Thyroid gland (tissue), 4 donors: ENCODE measurements around the gene HAP1. TPM values are rescaled to one million over a fixed set of nuclear protein-coding genes. Genes with fewer than 3 reads are reported as not detected.

Source experiments
- DNase-seq, 2 donors: peaks; one replicate each; pipeline ENCODE4 v3.0.0-alpha.2; 2019
- H3K27ac ChIP-seq, 3 donors: fragments of 200-600 bp; sonication (generic); 1 replicate in 2 of 3; 2 replicates in 1 of 3; pipeline ENCODE4 v1.5.1; 2016 to 2019; ENCODE audit warnings: mild to moderate bottlenecking in 1 of 3, moderate library complexity in 1 of 3
- H3K27me3 ChIP-seq: fragments of 200-600 bp; sonication (generic); one replicate; pipeline ENCODE4 v1.5.1; 2019
- H3K36me3 ChIP-seq, 2 donors: fragments of 200-600 bp; sonication (generic); one replicate each; pipeline ENCODE4 v1.5.1; 2016 to 2019
- H3K4me1 ChIP-seq, 2 donors: fragments of 200-600 bp; sonication (generic); one replicate each; pipeline ENCODE4 v1.5.1; 2017 to 2019
- H3K4me3 ChIP-seq, 3 donors: fragments of 200-600 bp; sonication (generic); replicated peaks in 1 of 3; 1 replicate in 2 of 3; 2 replicates in 1 of 3; pipeline ENCODE4 v1.5.1; 2016; ENCODE audit warnings: mild to moderate bottlenecking in 1 of 3
- H3K9me3 ChIP-seq: fragments of 200-600 bp; sonication (generic); one replicate; pipeline ENCODE4 v1.5.1; 2017
- POLR2A ChIP-seq, 2 donors: fragments of 450-650 bp; IDR thresholded peaks; one replicate each; pipeline ENCODE4 v1.6.1; 2017; ENCODE audit warnings: antibody characterized with exemption in 2 of 2, mild to moderate bottlenecking in 2 of 2, moderate library complexity in 1 of 2
- WGBS, 2 donors: methylation state at CpG; one replicate each; pipeline ENCODE4 v1.1.5; 2017; 5-methylcytosine and 5-hydroxymethylcytosine counted together
- intact Hi-C: fragments of 100-400 bp; cut with DNase I; formaldehyde crosslinking; loops from one replicate; pipeline ENCODE4 v1.15.1; 2023
- total RNA-seq, 4 donors: library from RNA; depleted of rRNA; stranded (reverse); fragments of >200 nt; gene quantifications; one replicate each; pipeline ENCODE4 v1.2.3, GENCODE V29; 2016
- TF ChIP-seq, protein P1 (sequence below), 6 experiments: fragments of 200-600 bp in 3 of 6; fragments of 450-650 bp in 3 of 6; sonication (generic) in 3 of 6; IDR thresholded peaks; one replicate each; pipeline ENCODE4 v1.5.1; 2016 to 2019; ENCODE audit warnings: antibody characterized with exemption in 6 of 6, mild to moderate bottlenecking in 2 of 6, inconsistent platforms in 1 of 6, moderate library complexity in 1 of 6

The HAP1 gene
- total RNA-seq, 4 donors from 2014 or later, result 0.94 to 12.7 (median 1.9) TPM

DNA sequence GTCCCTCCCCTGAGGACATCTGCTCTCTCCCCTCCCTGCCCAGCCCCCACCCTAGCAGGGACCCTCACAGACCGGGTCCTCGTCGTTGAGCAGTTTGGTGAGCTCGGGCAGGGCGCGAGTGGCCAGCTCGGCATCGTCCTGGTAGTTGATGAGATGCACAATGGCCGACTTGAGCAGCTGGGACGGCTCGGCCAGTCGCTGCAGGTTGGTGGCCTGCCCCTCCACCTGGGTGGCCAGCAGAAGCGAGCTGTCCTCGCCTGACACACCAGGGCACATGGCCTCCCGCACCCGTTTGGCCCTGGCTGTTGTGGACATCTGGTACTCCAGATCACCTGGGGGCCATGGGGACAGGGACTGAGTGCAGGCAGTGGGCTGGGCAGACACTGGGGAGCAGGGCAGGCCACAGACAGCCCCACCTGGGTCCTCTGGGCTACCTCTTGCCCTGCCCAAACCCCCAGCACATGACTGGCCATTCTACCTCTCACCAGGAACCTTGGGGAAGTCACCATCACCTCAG is 35.0 kb upstream of the HAP1 start:
- Histone ChIP-seq H3K27ac (no peak overlapping the region), H3K9me3 (no peaks in the 10 kb centered on the region), H3K27me3 (no peaks in the 10 kb centered on the region), H3K36me3 (peaks cover 65 to 72% of the 10 kb centered on the region in 2 donors), H3K4me1 (peaks cover 27 to 29% of the 10 kb centered on the region in 2 donors), H3K4me3 (no peak overlapping the region)
- 87 to 93% methylated on average over 3 to 13 of the region's 16 CpGs for WGBS, 2 donors
- intact Hi-C loops, result no loop called here
- no peak for TF ChIP-seq POLR2A (IDR thresholded peaks at IDR 0.05)
- TF ChIP-seq, protein P1, sequence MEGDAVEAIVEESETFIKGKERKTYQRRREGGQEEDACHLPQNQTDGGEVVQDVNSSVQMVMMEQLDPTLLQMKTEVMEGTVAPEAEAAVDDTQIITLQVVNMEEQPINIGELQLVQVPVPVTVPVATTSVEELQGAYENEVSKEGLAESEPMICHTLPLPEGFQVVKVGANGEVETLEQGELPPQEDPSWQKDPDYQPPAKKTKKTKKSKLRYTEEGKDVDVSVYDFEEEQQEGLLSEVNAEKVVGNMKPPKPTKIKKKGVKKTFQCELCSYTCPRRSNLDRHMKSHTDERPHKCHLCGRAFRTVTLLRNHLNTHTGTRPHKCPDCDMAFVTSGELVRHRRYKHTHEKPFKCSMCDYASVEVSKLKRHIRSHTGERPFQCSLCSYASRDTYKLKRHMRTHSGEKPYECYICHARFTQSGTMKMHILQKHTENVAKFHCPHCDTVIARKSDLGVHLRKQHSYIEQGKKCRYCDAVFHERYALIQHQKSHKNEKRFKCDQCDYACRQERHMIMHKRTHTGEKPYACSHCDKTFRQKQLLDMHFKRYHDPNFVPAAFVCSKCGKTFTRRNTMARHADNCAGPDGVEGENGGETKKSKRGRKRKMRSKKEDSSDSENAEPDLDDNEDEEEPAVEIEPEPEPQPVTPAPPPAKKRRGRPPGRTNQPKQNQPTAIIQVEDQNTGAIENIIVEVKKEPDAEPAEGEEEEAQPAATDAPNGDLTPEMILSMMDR (IDR thresholded peaks at IDR 0.05), result no peak
- DNase-seq, result no peak

DNA sequence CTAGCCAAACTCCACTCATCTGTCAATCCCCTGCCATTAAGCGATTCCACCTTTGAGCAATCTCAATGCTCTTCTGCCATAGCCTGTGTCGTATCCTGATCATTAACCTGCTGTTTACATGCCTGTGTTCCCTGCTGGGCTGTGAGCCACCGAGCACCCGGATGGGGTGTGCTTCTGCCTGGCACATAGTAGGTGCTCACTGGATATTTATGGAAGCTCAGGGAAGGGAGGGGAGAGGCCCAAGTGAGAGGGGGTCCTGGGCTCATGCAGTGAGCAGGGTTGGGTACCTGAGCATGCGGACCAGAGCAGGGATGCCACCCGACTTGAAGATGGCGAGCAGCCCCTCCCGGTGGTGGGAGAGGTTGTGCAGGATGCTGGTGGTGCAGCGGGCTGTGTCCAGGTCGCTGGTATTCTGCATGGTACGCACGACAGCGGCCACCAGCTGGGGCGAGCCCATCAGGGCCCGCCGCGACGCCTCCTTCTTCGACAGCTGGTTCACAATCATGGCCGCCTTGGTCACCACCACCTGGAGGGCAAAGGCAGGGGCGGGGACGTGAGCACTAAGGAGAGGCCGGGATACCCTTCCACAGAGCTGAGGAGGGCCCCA is 34.3 kb upstream of the HAP1 start:
- Histone ChIP-seq H3K9me3 (no peaks in the 10 kb centered on the region), H3K4me3 (no peak overlapping the region), H3K27me3 (no peaks in the 10 kb centered on the region), H3K27ac (no peak overlapping the region), H3K36me3 (peaks cover 71 to 74% of the 10 kb centered on the region in 2 donors), H3K4me1 (peaks cover 21 to 23% of the 10 kb centered on the region in 2 donors)
- no peak for DNase-seq
- intact Hi-C loops, result no loop called here
- TF ChIP-seq, protein P1 (IDR thresholded peaks at IDR 0.05), result no peak
- no peak for TF ChIP-seq POLR2A (IDR thresholded peaks at IDR 0.05)
- 93 to 99% methylated on average over 10 to 23 of the region's 23 CpGs for WGBS, 2 donors

DNA sequence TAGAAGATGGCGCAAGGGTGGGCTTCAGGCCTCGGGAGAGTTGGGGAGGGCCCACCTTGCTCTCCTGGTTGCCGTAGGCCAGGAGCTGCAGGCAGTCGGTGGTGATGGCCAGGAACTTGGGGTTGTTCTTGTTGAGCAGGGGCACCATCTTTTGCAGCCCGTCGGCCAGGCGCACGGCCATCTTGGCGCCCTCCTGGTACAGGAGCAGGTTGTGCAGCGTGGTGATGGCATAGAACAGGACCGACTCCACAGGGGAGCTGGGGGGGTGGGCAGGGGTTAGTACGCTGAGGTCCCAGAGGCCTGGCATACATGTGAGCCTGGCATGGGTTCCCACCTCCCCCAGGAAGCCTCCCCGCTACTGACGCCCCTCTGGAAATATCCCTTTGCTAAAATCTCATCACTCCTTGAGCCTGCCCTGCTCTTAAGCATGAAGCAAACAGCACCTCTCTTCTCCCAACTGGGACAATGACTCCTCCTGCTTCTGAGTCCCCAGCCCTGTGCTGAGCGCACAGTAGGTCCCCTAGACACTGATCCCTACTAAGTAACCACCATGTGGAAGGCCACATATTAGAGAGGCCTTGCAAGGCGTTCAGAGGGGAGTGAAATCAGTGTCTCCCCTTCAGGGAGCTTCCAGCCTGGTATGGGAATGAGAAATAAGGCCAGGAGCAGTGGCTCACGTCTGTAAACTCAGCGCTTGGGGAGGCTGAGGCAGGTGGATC is 33.0 kb upstream of the HAP1 start:
- no peaks in the 10 kb centered on the region for H3K27me3 ChIP-seq
- H3K4me1 ChIP-seq, result peaks cover 8 to 10% of the 10 kb centered on the region in 2 donors
- no peak for DNase-seq
- intact Hi-C loops, result no loop called here
- H3K36me3 ChIP-seq, result peaks cover 84 to 87% of the 10 kb centered on the region in 2 donors
- no peak overlapping the region for H3K4me3 ChIP-seq
- H3K9me3 ChIP-seq, result no peaks in the 10 kb centered on the region
- TF ChIP-seq POLR2A (IDR thresholded peaks at IDR 0.05), result no peak
- TF ChIP-seq, protein P1 (IDR thresholded peaks at IDR 0.05), result no peak
- 91 to 92% methylated on average over 14 to 18 of the region's 18 CpGs for WGBS, 2 donors
- no peak overlapping the region for H3K27ac ChIP-seq

DNA sequence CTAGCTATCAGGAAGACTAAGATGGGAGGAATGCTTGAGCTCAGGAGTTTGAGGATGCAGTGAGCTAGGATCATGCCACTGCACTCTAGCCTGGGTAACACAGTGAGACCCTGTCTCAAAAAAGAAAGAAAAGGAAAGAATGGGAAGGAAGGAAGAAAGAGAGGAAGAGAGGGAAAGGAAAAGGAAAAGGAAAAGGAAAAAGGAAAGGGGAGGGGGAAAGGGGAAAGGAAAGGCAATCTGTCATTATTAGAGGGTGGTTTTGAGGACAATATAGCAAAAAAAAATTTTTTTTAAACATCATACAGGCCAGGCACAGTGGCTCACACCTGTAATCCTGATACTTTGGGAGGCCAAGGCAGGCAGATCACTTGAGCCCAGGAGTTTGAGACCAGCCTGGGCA is 31.7 kb upstream of the HAP1 start:
- TF ChIP-seq, protein P1 (IDR thresholded peaks at IDR 0.05), result no peak
- no peak for TF ChIP-seq POLR2A (IDR thresholded peaks at IDR 0.05)
- Histone ChIP-seq H3K27me3 (no peaks in the 10 kb centered on the region), H3K36me3 (peaks cover 91 to 95% of the 10 kb centered on the region in 2 donors), H3K27ac (no peak overlapping the region), H3K4me1 (no peaks in the 10 kb centered on the region), H3K4me3 (no peak overlapping the region), H3K9me3 (no peaks in the 10 kb centered on the region)
- DNase-seq, result no peak
- intact Hi-C loops, result no loop called here

DNA sequence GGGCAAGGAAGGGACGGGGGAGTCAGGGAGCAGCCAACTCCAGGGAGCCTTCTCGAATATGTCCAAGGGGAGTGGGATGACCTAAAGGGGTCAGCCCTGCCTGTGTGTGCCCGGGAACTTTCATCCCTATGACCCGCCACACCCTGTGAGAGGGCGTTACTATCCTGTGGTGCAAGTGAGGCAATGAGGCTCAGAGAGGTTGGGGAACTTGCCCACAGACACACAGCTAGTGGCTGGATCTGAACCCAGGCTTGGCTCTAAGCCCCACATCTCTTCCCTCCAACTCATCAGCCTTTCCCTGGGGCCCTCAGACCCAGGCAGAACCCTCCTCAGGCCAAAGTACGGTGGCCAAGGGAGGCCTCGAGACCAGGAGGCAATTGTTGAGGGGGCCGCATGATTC is 28.9 kb upstream of the HAP1 start:
- intact Hi-C loops, result no loop called here
- WGBS, 2 donors, result 89 to 97% methylated on average over 5 to 8 of the region's 8 CpGs
- H3K4me1 ChIP-seq, result no peaks in the 10 kb centered on the region

More for the DNA sequence above, 28.9 kb upstream of the HAP1 start:
- Histone ChIP-seq H3K27ac (no peak overlapping the region), H3K9me3 (no peaks in the 10 kb centered on the region), H3K27me3 (no peaks in the 10 kb centered on the region), H3K4me3 (no peak overlapping the region), H3K36me3 (peaks cover 87 to 90% of the 10 kb centered on the region in 2 donors)
- TF ChIP-seq, protein P1 (IDR thresholded peaks at IDR 0.05), result no peak
- TF ChIP-seq POLR2A (IDR thresholded peaks at IDR 0.05), result no peak
- DNase-seq, result no peak
